RWPE2 (cell line): ENCODE data around the gene GATA5.

ENCODE experiments used
- ATAC-seq: fragments of 200-7000 bp; cut with Tn5 transposase; 3 replicates; pipeline ENCODE4 v1.9.1; 2021; ENCODE audit warnings: low read depth
- DNase-seq: peaks from one replicate; pipeline ENCODE4 v3.0.0-alpha.2; 2020; ENCODE audit warnings: low spot score
- H3K27ac ChIP-seq: fragments of 450-650 bp; 2 replicates; pipeline ENCODE4 v1.5.1; 2017; ENCODE audit warnings: mild to moderate bottlenecking; ENCODE audit not compliant: poor library complexity, severe bottlenecking
- H3K27me3 ChIP-seq: fragments of 250-450 bp; sonication (Bioruptor Pico); 2 replicates; pipeline ENCODE4 v1.5.1; 2021; ENCODE audit warnings: mild to moderate bottlenecking, moderate library complexity; ENCODE audit not compliant: insufficient read depth, poor library complexity, severe bottlenecking
- H3K36me3 ChIP-seq: fragments of 250-450 bp; sonication (Bioruptor Pico); 2 replicates; pipeline ENCODE4 v1.5.1; 2020; ENCODE audit warnings: low read depth, mild to moderate bottlenecking, moderate library complexity
- H3K4me1 ChIP-seq: fragments of 250-450 bp; sonication (Bioruptor Pico); 2 replicates; pipeline ENCODE4 v1.5.1; 2021; ENCODE audit warnings: mild to moderate bottlenecking, moderate library complexity; ENCODE audit not compliant: insufficient read depth, poor library complexity, severe bottlenecking
- H3K4me3 ChIP-seq: fragments of 250-450 bp; sonication (Bioruptor Pico); 2 replicates; pipeline ENCODE4 v1.5.1; 2021; ENCODE audit warnings: mild to moderate bottlenecking, moderate library complexity; ENCODE audit not compliant: severe bottlenecking
- H3K9me3 ChIP-seq: fragments of 250-450 bp; sonication (Bioruptor Pico); 2 replicates; pipeline ENCODE4 v1.5.1; 2021; ENCODE audit warnings: mild to moderate bottlenecking, moderate library complexity; ENCODE audit not compliant: severe bottlenecking
- CTCF ChIP-seq: fragments of 450-650 bp; IDR thresholded peaks from one replicate; pipeline ENCODE4 v1.5.1; 2017; ENCODE audit warnings: mild to moderate bottlenecking, moderate library complexity; ENCODE audit not compliant: poor library complexity, severe bottlenecking

Gene GATA5

GRCh38 chr20:62452475-62453095 lies 23.2 kb downstream of the GATA5 start:
- TF ChIP-seq CTCF: no peak
- no peak for DNase-seq
- H3K27me3 ChIP-seq: peaks cover 32% of the 10 kb centered on the region
- no peak overlapping the region for H3K4me3 ChIP-seq
- no peaks in the 10 kb centered on the region for H3K4me1 ChIP-seq
- H3K27ac ChIP-seq: no peak overlapping the region
- no peaks in the 10 kb centered on the region for H3K9me3 ChIP-seq
- no peaks in the 10 kb centered on the region for H3K36me3 ChIP-seq
- ATAC-seq: peak; percentile 4

- no peak for TF ChIP-seq CTCF
- Histone ChIP-seq H3K36me3 (no peaks in the 10 kb centered on the region), H3K27me3 (peaks cover 32% of the 10 kb centered on the region), H3K9me3 (no peaks in the 10 kb centered on the region), H3K27ac (no peak overlapping the region), H3K4me1 (no peaks in the 10 kb centered on the region), H3K4me3 (no peak overlapping the region)
- DNase-seq: no peak
- ATAC-seq: no peak
Observed at GRCh38 chr20:62451970-62452369, 23.8 kb downstream of the GATA5 start.

GRCh38 chr20:62451156-62451767 lies 24.5 kb downstream of the GATA5 start:
- TF ChIP-seq CTCF: no peak
- Histone ChIP-seq H3K4me3 (no peak overlapping the region), H3K36me3 (no peaks in the 10 kb centered on the region), H3K9me3 (no peaks in the 10 kb centered on the region), H3K27ac (no peak overlapping the region), H3K27me3 (peaks cover 32% of the 10 kb centered on the region), H3K4me1 (no peaks in the 10 kb centered on the region)
- ATAC-seq (no peak), DNase-seq (no peak)

- ATAC-seq: peak; percentile 5; the same call in 2 of the 3 replicates
- Histone ChIP-seq H3K4me1 (no peaks in the 10 kb centered on the region), H3K9me3 (no peaks in the 10 kb centered on the region), H3K27me3 (peaks cover 27% of the 10 kb centered on the region), H3K36me3 (no peaks in the 10 kb centered on the region), H3K4me3 (no peak overlapping the region), H3K27ac (no peak overlapping the region)
- DNase-seq: no peak
- no peak for TF ChIP-seq CTCF
Observed at GRCh38 chr20:62449951-62450691, 25.7 kb downstream of the GATA5 start.
